Left lobe of liver (tissue), 2 donors: ENCODE results near the gene DYDC2. TPM values are rescaled to one million over a fixed set of nuclear protein-coding genes. Genes with fewer than 3 reads are reported as not detected.
"Not testable (repeated sequence)": the region's sequence is repeated elsewhere in the genome, so short reads cannot be mapped to it uniquely, and the experiment has no call there.

ENCODE experiments used
- ATAC-seq: fragments of 200-7000 bp; cut with Tn5 transposase; one replicate; pipeline ENCODE4 v1.9.1; 2020; ENCODE audit warnings: mild to moderate bottlenecking, moderate library complexity
- DNase-seq: peaks from one replicate; pipeline ENCODE4 v3.0.0-alpha.2; 2020; ENCODE audit warnings: low spot score
- total RNA-seq: library from RNA; stranded (reverse); gene quantifications from one replicate; pipeline ENCODE4 v1.2.1, GENCODE V29; 2021
- donor health status: DM: no; HTN: no; CAD: no; lungs with moderate emphysema.
- donor health status: DM: no; HTN: yes; CAD: no.

Gene DYDC2, protein sequence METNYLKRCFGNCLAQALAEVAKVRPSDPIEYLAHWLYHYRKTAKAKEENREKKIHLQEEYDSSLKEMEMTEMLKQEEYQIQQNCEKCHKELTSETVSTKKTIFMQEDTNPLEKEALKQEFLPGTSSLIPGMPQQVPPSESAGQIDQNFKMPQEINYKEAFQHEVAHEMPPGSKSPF
- total RNA-seq: 0.48 TPM

DNA sequence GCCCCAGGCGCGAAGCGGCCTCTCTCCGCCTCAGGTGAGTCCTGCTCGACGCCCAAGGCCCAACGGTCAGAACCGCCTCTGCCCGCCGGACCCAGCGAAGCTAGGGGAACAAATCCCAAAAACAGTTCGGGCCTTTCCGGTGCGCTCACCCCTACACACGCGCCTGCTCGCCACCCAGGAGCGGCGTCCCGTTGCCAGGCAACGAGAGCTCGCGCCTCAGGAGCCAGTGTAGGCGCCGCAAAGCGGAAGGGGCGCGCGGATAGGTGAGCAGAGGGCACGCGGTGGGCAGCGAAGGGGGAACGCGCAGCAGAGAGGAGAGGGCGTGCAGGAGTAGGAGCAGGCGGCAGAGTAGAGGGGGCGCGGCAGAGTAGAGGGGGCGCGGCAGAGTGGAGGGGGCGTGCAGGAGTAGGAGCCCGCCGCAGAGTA lies at the start of gene DYDC2, which contains the start of gene DYDC1:
TSS of gene DYDC2 (plus strand) at position 219 of the 426 bp plus-strand sequence. CDS start 5,663 bp downstream, outside the sequence.
TSS of gene DYDC1 (minus strand) at position 193 of the 426 bp plus-strand sequence. CDS start 4,154 bp downstream, outside the sequence.
- ATAC-seq: peak; percentile 75

DNA sequence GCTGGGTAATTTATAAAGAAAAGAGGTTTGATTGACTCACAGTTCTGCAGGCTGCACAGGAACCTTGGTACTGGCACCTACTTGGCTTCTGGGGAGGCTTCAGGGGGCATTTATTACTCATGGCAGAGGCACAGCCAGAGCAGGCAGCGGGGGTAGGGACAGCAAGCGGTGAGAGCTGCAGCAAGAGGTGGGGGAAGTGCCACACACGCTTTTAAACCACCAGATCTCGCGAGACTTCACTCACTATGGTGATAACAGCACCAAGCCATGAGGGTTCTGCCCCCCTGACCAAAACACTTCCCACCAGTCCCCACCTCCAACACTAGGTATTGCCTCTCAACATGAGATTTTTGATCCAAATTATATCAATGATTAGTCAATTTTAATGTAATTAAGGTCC lies 43.1 kb upstream of the DYDC2 start:
- no peak for DNase-seq
- no peak for ATAC-seq

More for the DNA sequence above, at the start of gene DYDC2, which contains the start of gene DYDC1:
- peak; percentile 57 for DNase-seq

DNA sequence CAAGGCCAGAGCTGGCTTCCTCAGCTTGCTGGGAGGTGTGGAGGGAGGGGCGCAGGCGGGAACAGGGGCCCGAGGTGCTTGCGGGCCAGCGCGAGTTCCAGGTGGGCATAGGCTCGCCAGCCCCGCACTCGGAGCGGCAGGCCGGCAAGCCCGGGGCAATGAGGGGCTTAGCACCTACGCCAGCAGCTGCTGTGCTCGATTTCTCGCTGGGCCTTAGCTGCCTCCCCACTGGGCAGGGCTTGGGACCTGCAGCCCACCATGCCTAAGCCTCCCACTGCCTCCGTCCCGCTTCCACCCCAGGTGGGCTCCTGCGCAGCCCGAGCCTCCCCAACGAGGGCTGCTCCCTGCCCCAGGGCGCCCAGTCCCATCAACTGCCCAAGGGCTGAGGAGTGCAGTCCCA lies 41.2 kb upstream of the DYDC2 start:
- ATAC-seq: no peak
- DNase-seq: no peak

DNA sequence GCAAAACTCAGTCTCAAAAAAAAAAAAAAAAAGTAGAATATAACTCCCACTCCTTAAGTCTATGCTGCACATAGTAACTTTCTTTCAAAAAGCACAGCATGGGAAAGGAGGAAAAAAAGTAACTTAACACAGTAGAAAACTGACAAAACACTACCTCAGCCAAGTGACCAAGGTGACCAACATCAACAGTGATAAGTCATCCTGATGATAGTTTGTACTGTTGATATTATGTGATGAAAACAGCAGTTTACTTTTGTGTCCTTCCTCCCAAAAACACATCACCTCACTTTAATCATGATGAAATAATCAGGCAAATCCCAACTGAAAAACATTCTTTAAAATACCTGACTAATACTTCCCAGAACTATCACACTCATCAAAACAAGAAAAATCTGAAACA lies 37.8 kb upstream of the DYDC2 start:
- ATAC-seq: peak; percentile 13
- DNase-seq: no peak

DNA sequence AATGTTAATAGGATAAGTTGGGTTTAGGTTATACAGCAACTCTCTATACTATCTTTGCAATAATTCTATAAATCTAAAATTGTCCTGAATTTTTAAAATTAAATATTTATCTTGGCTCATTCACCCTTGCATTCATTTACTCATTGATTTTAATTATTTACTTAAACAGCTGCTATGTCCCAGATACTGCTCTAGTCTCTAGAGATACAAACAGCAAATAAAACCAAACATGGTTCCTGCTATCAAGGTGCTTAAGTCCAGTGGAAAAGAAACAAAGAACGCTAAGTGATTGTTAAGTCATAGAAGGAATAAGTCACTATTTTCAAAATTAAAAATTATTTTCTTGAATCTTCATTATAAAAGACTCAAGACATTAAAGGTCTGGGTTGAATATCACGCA lies 37.3 kb upstream of the DYDC2 start:
- peak; percentile 28 for ATAC-seq
- no peak for DNase-seq

DNA sequence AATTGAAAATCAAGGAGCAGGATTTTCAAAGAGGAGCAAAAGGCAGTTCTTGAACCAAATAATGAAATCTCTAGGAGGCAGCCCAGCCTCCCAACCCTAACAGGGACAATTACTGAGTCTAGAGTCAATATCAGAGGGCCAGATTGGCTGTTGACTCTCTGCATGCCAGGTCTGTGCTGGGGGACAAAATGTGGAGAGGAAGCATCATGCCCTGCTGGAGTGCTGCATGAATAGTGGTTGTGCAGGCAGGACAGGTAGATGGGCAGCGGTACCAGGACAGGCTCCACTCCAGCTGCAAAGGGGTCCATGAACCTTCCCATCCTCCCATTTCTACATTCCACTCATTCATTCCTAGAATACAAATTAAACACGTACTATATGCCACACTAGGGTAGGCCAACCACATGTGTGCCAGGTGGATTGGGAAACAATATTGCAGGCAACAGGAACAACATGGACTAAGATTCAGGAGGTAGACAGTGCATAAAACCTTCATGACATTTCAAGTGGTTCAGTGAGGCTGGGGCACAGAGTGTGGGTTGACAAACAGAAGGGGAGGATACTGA lies 36.8 kb upstream of the DYDC2 start:
- peak; percentile 49 for ATAC-seq
- DNase-seq: peak; percentile 72

DNA sequence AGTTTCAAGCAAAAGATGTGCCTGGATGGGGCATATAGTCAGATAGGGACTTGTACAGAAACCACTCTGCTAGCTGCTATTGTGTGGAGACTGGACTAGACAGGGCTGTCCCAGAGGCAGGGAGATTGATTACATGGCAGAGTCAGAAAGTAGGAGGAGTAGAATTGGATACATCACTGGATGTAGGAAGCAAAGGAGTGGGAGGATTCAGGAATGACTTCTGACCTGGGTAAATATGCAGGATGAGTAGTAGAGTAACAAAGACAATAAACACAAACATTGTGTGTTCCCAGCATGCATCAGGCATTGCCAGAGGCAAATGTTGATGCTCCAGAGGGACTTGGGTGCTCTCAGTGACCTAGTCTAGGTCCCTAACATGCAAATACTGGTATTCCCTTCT lies 36.2 kb upstream of the DYDC2 start:
- DNase-seq (peak; percentile 79), ATAC-seq (peak; percentile 78)

DNA sequence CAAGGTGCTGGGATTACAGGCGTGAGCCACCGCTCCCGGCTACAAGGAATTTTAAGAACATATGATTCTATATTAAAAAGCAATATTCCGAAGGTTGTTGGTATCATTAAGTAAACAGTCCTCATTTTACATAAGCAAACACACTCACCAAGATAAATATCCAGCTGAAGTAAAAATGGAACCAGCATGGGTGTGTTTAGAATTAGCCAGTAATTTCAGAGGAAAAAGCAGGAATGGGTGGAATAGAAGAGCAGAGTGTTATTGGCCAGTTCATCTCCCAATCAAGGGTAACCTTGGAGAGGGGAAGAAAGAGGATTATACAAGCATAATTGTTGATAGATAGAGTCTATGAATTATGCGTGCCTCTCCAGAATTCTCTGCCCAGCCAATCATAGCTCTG lies 35.4 kb upstream of the DYDC2 start:
- DNase-seq (no peak), ATAC-seq (peak; percentile 39)

DNA sequence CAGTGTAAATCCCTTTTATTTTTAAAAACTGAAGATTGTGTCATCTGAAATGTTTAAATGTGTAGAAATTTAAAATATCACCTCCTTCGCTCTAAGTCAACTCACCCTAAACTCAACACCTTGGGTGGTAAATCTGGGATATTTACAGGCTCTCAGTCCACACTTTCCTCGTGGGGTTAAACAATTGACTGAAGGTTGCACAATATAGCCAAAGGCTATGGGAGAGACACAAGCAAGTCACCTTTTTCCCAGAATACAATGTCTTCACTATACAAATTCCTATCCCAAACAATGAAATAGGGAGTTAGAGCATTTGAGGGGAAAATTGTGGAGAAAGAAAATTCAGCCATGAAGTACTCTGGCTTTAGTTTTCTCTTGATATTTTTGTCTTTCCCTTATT lies 34.4 kb upstream of the DYDC2 start:
- DNase-seq (no peak), ATAC-seq (no peak)

DNA sequence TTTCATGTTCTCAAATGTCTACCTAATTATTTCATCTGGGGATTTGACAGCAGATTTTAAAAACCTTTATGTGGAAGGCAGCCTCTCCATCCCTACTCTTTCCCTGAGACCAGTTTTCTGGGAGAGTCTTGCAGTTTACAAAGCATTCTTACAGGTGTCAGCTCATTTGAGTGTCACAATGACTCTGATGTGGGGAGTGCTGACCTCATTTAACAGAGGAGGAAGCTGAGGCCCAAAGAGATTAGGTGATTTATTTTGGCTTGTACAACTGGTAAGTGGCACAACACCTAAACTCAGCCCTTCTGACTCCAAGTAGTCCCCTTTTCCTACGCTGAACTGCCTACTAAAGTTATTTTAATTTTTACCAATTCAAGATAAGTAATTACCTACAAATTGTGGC lies 33.9 kb upstream of the DYDC2 start:
- ATAC-seq (peak; percentile 37), DNase-seq (no peak)

DNA sequence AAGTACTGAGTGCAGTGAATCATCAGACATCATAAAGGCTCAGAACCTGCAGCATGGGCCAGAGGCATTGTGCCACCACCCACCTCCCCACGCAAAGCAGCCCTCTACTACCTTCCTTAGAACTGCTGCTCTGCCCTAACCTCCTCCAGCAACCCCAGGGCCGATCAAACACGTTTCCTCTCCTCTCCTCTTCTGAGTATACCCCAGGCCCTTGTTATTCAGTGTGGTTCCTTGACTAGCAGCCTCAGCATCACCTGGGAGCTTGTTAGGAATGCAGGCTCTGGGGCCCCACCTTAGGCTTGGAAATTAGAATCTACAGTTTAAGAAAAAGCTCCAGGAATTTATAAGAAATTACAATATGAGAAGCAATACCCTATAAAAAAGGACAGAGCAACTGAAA lies 33.3 kb upstream of the DYDC2 start:
- DNase-seq (no peak), ATAC-seq (no peak)

DNA sequence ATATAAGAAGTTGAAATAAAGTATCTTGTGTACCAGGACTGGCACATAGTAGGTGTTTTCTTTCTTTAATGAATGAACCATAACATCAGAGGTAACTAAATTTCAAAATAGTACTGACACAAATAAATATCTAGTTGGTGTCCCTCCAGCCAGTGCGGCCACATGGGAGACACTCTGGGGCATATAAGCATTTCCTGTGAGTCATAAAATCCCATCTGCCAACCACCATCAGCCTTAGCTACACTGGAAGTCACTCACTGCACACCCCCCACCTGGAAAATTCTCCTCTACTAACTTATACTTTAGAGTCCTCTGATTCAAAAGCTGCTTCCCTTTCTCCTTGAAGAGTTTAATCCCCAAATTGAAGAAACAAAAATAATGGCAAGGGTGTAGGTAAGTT lies 32.5 kb upstream of the DYDC2 start:
- DNase-seq (no peak), ATAC-seq (no peak)

DNA sequence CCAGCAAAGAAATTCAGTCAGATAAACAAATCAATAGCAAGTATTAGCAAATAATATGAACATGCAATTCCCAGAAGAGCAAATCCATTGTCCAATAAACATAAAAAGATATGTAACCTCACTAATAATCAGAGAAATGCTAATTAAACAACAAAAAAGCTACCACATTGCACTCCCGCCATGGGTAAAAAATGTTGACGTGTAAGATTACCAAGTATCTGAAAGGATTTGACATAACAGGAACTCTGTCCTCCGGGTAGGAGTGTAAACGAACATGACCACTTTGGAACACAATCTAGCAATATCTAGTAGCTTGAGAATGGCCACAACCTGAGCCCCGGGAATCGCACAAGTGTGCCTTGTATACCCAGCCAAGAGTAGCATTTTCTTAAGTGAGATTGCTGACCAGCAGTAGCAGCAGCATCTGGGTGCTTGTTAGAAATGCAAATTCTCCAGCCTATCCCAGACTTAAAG lies 31.7 kb upstream of the DYDC2 start:
- peak; percentile 23 for ATAC-seq
- no peak for DNase-seq

DNA sequence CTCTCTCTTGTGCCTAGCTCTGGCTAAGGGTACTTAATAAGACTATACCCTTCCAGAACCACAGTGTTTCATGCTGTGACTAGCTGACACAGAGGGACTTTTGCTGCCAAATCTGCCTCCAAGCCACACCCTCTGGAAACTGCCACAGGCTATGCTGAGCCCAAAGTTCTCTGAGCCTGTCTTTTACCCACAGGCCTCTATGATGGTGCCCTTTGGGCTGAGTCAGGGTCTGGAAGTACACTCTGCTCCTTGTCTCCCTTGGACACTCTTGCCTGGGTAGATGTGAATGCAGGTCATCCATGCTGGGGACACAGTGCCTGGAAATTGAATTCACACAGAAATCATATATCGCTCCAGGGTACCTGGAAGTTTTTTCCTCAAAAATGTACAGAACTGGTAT lies 22.6 kb upstream of the DYDC2 start:
- peak; percentile 97 for ATAC-seq
- DNase-seq: peak; percentile 83

DNA sequence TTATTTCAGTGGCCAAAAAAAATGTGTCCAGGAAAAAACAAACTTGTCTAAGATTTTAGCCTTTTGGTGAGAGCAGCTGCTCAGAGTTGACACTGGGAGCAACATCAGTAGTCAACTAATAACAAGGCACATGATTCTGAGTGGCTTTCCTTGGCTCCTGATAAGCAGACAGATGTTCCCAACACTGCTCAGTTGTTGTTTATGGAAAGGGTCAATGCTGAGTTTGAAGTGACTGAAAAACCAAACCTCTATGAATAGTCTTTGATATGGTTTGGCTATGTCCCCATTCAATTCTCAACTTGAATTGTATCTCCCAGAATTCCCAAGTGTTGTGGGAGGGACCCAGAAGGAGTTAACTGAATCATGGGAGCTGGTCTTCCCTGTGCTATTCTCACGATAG lies 12.3 kb upstream of the DYDC2 start:
- DNase-seq: no peak
- ATAC-seq: peak; percentile 14

DNA sequence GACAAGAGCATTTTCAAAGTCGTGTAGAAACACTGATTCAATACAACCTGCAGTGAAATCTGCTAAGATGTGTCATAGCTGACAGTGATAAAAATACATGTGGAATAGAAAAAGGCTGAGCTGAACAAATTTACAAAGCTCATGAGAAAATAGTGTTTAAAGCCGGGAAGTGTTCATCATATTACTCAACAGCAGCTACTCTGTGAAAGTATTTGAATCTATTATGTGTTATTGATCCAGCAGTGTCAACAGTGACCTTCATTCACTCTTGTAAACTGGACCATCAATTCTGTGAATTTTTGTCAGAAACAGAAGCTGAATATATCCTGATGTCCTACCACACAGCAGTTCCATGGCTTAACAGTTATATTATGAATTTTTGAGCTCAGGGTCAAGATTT lies 11.7 kb upstream of the DYDC2 start:
- DNase-seq (no peak), ATAC-seq (peak; percentile 86)

DNA sequence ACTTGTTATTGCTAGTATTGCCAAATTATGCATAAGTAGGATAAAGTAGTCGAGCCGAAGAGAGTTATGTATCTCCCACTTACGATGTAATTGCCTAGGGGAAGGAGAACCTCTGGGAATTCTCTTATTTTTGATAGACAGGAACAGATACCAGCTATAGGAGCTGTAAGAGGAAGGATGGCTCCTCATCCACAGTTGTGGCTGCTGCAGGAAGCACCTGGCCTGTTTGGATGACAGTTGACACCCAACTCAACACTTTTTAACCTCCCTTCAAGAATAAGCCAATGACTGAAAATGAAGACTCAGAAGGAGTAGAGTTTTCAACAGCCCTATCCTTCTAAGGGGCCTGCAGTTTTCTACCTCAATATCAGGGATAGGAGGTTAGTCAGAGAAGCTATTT lies 6.3 kb upstream of the DYDC2 start:
- ATAC-seq (no peak), DNase-seq (no peak)

DNA sequence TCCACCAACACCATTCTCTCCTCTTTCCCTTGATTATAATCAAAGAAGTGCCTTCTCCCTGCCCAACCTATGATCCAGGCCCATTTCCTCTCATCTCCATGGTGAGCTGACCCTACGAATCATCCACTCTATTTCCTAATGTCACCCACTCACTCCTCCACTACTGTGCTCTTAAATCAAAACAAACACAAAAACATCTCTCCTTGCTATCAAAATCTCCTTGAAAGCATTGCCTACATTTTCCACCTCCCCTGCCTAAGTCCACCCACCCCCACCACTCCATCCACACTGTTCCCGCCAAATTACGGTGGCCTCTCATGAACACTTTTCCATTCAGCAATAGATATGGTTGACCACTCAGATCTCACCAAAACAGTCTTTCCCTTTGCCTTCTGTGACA lies 5.4 kb upstream of the DYDC2 start:
- ATAC-seq (no peak), DNase-seq (no peak)

DNA sequence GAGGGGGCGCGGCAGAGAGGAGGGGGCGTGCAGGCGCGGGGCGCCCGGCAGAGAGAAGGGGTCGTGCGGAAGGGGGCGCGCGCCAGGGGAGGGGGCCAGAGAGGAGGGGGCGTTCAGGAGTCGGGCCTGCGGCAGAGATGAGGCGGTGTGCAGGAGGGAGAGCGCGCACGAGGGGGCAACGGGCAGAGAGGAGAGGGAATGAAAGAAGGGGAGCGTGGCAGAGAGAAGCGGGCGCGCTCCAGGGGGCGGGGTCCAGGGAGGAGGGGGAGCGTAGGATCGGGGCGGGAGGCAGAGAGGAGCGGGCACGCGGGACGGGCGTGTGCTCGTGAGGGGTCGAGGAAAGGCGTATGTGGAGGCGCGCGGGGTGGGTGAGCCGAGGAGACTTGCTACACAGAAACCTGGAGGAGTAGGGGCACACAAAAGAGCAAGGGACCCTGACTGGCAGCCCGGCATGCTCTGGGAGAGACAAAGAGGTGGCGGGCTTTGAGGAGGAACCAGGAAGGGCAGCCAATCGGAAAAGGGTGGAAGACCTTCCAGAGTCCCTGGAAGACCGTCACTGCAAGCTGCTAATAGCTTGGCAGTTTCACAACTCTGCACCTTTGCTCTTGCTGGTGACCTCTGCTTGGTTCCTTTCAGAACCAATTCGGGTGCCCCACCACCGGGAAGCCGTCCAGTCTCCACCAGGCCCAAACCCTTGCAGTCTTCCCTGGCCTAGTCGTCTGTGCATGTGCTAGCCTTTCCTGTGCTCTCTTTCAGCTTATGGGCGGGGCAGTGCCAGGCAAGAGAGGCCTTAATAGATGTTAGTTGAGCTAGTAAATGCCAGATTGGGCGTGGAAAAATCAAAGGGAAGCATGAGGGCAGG lies 639 bp downstream of the DYDC2 start:
- ATAC-seq: peak; percentile 77
- peak; percentile 57 for DNase-seq

DNA sequence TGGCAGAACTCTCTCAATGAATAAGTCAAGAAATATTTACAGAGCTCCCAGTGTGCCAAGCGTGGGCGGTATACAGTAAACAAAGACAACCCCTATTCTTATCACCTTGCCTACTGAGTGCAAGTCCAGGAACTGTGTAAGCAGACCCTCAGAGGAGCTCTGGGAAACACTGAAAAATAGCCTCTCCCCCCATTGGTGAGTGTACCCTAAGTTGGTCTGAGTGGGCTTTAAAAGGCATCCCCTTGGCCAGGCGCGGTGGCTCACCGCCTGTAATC lies 1.2 kb downstream of the DYDC2 start:
- DNase-seq (no peak), ATAC-seq (no peak)

DNA sequence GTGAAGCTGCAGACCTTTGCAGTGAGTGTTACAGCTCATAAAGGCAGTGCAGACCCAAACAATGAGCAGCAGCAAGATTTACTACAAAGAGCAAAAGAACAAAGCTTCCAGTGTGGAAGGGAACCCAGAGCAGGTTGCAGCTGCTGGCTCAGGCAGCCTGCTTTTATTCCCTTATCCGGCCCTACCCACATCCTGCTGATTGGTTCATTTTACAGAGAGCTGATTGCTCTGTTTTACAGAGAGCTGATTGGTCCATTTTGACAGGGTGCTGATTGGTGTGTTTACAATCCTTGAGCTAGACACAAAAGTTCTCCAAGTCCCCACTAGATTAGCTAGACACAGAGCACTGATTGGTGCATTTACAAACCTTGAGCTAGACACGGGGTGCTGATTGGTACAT lies 2.3 kb downstream of the DYDC2 start:
- ATAC-seq, DNase-seq: not testable (repeated sequence)

DNA sequence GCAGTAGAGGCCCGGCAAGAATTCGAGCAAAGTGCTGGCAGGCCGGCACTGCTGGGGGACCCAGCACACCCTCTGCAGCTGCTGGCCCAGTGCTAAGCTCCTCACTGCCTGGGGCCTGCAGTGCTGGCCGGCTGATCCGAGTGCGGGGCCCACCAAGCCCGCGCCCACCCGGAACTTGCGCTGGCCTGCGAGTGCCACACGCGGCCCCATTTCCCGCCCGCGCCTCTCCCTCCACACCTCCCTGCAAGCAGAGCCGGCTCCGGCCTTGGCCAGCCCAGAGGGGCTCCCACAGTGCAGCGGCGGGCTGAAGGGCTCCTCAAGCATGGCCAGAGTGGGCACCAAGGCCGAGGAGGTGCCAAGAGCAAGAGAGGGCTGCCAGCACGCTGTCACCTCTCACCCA lies 3.1 kb downstream of the DYDC2 start:
- ATAC-seq (no peak), DNase-seq (no peak)
